ENCODE results near the gene ARHGAP26. TPM values are rescaled to one million over a fixed set of nuclear protein-coding genes. Genes with fewer than 3 reads are reported as not detected.

Gene ARHGAP26
- total and polyA plus RNA-seq, 2 donors (not counting 3 experiments of a cell fraction or from before 2014, with no cell fraction given) = 3.1 to 16.2 TPM

DNA sequence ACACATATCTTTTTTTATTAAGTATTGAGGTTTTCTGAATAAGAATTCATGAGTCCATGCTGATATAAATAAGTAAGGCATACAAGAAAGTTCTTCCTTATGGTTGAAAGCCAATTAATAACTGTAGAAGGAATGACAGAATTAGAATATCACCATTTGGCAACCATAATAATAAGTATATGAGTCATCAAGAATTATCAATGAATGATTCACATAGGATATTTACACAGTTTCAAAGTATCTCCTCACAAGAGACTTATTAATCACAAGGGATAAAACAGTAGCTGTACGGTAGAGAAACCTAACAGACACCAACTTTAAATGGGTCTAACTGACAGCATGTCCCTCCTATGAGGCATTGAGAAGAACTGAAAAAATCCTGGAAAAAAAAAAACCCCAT, 471.7 kb downstream of the ARHGAP26 start:
- dilution Hi-C loops (cut with MboI; ENCODE audit: extremely low pct_ligation_motif_present, low sequenced_read_pairs) (no loop called here), intact Hi-C loops (cut with micrococcal nuclease) (no loop called here)
- no TSS peak for BruUV-seq (replicated peaks)
- CTCF ChIA-PET = no interaction called here
- peak; percentile 87 for TF ChIP-seq FOS (IDR thresholded peaks at IDR 0.05; ENCODE audit: borderline replicate concordance, insufficient read depth, low read length)
- no peak for TF ChIP-seq MYC (IDR thresholded peaks at IDR 0.05; ENCODE audit: low read depth, low read length)
- TF ChIP-seq JUN (IDR thresholded peaks at IDR 0.05; ENCODE audit: borderline replicate concordance, insufficient read depth, insufficient read length, low read depth) = peak; percentile 69
- FAIRE-seq (no peak), DNase-seq (ENCODE audit: low read depth, low spot score) (peak; percentile 46)
- H3K4me1 ChIP-seq (ENCODE audit: control insufficient read depth, extremely low read depth, insufficient read depth, low read length) = peaks cover 30% of the 10 kb centered on the region
- H3K79me2 ChIP-seq (ENCODE audit: control insufficient read depth, insufficient read depth, low read length) = no peaks in the 10 kb centered on the region
- no peak overlapping the region for H3K9ac ChIP-seq (replicated peaks; ENCODE audit: extremely low read depth, insufficient read depth, low read length)
- H3K27ac ChIP-seq (ENCODE audit: insufficient read depth, low read depth, low read length) = no peak overlapping the region
- no peak overlapping the region for H3K4me3 ChIP-seq (replicated peaks in 1 of 3; ENCODE audit: insufficient read depth in 1 of 3, low read depth in 1 of 3, low read length in 3 of 3)
- H4K20me1 ChIP-seq (replicated peaks; ENCODE audit: control insufficient read depth, extremely low read depth, insufficient read depth, low read length) = no peaks in the 10 kb centered on the region
- no peaks in the 10 kb centered on the region for H3K27me3 ChIP-seq (ENCODE audit: control insufficient read depth in 2 of 2, insufficient read depth in 2 of 2, low read length in 2 of 2)
- H3K9me1 ChIP-seq (replicated peaks; ENCODE audit: control insufficient read depth, extremely low read depth, insufficient read depth, low read length) = no peaks in the 10 kb centered on the region
- peak overlapping the region; percentile 21 for H3K4me2 ChIP-seq (ENCODE audit: insufficient read depth, low read length)
- H2AFZ ChIP-seq (ENCODE audit: low read depth, low read length) = no peak overlapping the region
- H3K9me3 ChIP-seq (replicated peaks; ENCODE audit: control insufficient read depth, insufficient read depth, low read length) = no peaks in the 10 kb centered on the region
- POLR2A ChIA-PET = no interaction called here
- no peaks in the 10 kb centered on the region for H3K36me3 ChIP-seq (ENCODE audit: control insufficient read depth in 2 of 2, extremely low read depth in 1 of 2, insufficient read depth in 2 of 2, low read length in 2 of 2)

DNA sequence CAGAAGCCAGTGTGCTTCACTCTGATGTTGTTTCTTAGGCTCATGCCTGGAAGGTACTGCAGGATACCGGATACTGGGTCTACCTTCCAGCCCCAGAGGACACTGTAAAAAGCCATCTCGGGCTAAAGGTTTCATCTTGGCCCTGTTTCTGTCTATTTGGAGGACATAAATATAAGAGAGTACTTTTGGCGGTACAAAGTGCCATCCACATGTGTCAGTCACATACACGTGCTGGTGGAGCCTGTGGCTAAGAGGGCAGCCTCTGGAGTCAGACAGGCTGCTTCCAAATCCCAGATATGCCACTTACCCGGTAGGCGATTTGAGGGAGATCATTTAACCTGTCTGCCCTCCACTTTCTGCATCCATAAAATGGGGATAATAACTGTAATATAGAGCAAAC, 472.9 kb downstream of the ARHGAP26 start:
- intact Hi-C loops (cut with micrococcal nuclease) = no loop called here
- no peak for TF ChIP-seq POLR2A (IDR thresholded peaks at IDR 0.05; ENCODE audit: low read depth, low read length)
- H3K27ac ChIP-seq (ENCODE audit: insufficient read depth, low read depth, low read length) = no peak overlapping the region
- peaks cover 30% of the 10 kb centered on the region for H3K4me1 ChIP-seq (ENCODE audit: control insufficient read depth, extremely low read depth, insufficient read depth, low read length)
- H3K9me3 ChIP-seq (replicated peaks; ENCODE audit: control insufficient read depth, insufficient read depth, low read length) = no peaks in the 10 kb centered on the region
- no peak for FAIRE-seq
- H2AFZ ChIP-seq (ENCODE audit: low read depth, low read length) = no peak overlapping the region
- H3K4me3 ChIP-seq (replicated peaks in 1 of 3; ENCODE audit: insufficient read depth in 1 of 3, low read depth in 1 of 3, low read length in 3 of 3) = no peak overlapping the region
- no peaks in the 10 kb centered on the region for H3K27me3 ChIP-seq (ENCODE audit: control insufficient read depth in 2 of 2, insufficient read depth in 2 of 2, low read length in 2 of 2)
- no peaks in the 10 kb centered on the region for H3K36me3 ChIP-seq (ENCODE audit: control insufficient read depth in 2 of 2, extremely low read depth in 1 of 2, insufficient read depth in 2 of 2, low read length in 2 of 2)
- BruUV-seq (replicated peaks) = no TSS peak
- H3K9me1 ChIP-seq (replicated peaks; ENCODE audit: control insufficient read depth, extremely low read depth, insufficient read depth, low read length) = no peaks in the 10 kb centered on the region
- no peak overlapping the region for H3K4me2 ChIP-seq (ENCODE audit: insufficient read depth, low read length)
- dilution Hi-C loops (cut with MboI; ENCODE audit: extremely low pct_ligation_motif_present, low sequenced_read_pairs) = no loop called here
- CTCF ChIA-PET = interaction anchor here (1.3 kb wide), 1 partner anchor 38 kb away, joined by 3 read pairs; no protein-coding TSS in a partner anchor
- DNase-seq (ENCODE audit: low read depth, low spot score) = no peak
- POLR2A ChIA-PET = no interaction called here
- no peaks in the 10 kb centered on the region for H3K79me2 ChIP-seq (ENCODE audit: control insufficient read depth, insufficient read depth, low read length)
- no peaks in the 10 kb centered on the region for H4K20me1 ChIP-seq (replicated peaks; ENCODE audit: control insufficient read depth, extremely low read depth, insufficient read depth, low read length)
- no peak overlapping the region for H3K9ac ChIP-seq (replicated peaks; ENCODE audit: extremely low read depth, insufficient read depth, low read length)
